IMR-90 (cell line): ENCODE measurements around the gene TMEM17. TPM values are rescaled to one million over a fixed set of nuclear protein-coding genes. Genes with fewer than 3 reads are reported as not detected.
A peak's percentile ranks its signal among the peaks of the same experiment; 100 is the strongest.

ENCODE experiments used
- ATAC-seq: fragments of 200-7000 bp; cut with Tn5 transposase; 2 replicates; pipeline ENCODE4 v1.9.1; 2020; ENCODE audit warnings: low read depth, mild to moderate bottlenecking, moderate library complexity
- BruUV-seq: library from RNA; stranded (reverse); fragments of 400-500 nt; replicated peaks from 2 replicates; lab custom pipeline; 2021; lab: Mats Ljungman, UMichigan
- CTCF ChIA-PET: fragments of 300-600 bp; formaldehyde crosslinking; extraction: SDS; loops from one replicate; lab custom pipeline; 2021; ENCODE audit warnings: antibody characterized with exemption; lab: Yijun Ruan, JAX
- POLR2A ChIA-PET: fragments of 300-600 bp; sonication (Branson Sonifier 250); formaldehyde crosslinking; loops from one replicate; lab custom pipeline; 2022; ENCODE audit warnings: antibody characterized with exemption; ENCODE audit not compliant: unreplicated experiment; lab: Charles Lee
- DNase-seq: peaks from one replicate; pipeline ENCODE4 v3.0.0; 2013
- H2AFZ ChIP-seq: replicated peaks from 2 replicates; pipeline ENCODE3; 2013; ENCODE audit warnings: low read length, mild to moderate bottlenecking; ENCODE audit not compliant: poor library complexity
- H2AK5ac ChIP-seq: 2 replicates; pipeline ENCODE4 v1.6.1; 2013; ENCODE audit warnings: low read depth, low read length, inconsistent platforms
- H2AK9ac ChIP-seq: replicated peaks from 2 replicates; pipeline ENCODE3; 2013; ENCODE audit warnings: mild to moderate bottlenecking, low read depth, low read length, moderate library complexity; ENCODE audit not compliant: poor library complexity
- H2BK120ac ChIP-seq: 2 replicates; pipeline ENCODE4 v1.6.1; 2013; ENCODE audit warnings: low read depth, low read length, inconsistent platforms
- H2BK15ac ChIP-seq: 3 replicates; pipeline ENCODE4 v1.6.1; 2013; ENCODE audit warnings: low read depth, low read length, inconsistent platforms
- H2BK20ac ChIP-seq: 2 replicates; pipeline ENCODE4 v1.6.1; 2013; ENCODE audit warnings: low read depth, mild to moderate bottlenecking, inconsistent platforms, low read length, moderate library complexity
- H2BK5ac ChIP-seq: 2 replicates; pipeline ENCODE4 v1.6.1; 2013; ENCODE audit warnings: mild to moderate bottlenecking, low read depth, low read length, inconsistent platforms; ENCODE audit not compliant: poor library complexity, severe bottlenecking
- H3K14ac ChIP-seq: replicated peaks from 2 replicates; pipeline ENCODE4 v1.6.1; 2013; ENCODE audit warnings: low read depth, low read length, inconsistent platforms
- H3K18ac ChIP-seq: 2 replicates; pipeline ENCODE4 v1.6.1; 2013; ENCODE audit warnings: low read depth, low read length, control low read depth
- H3K23ac ChIP-seq: 2 replicates; pipeline ENCODE4 v1.6.1; 2013; ENCODE audit warnings: low read depth, low read length, inconsistent platforms
- H3K27ac ChIP-seq: 2 replicates; pipeline ENCODE4 v1.5.1; 2013; ENCODE audit warnings: mild to moderate bottlenecking, control low read depth, low read length; ENCODE audit not compliant: insufficient read depth
- H3K27me3 ChIP-seq: 2 replicates; pipeline ENCODE4 v1.6.1; 2013; ENCODE audit warnings: low read length; ENCODE audit not compliant: control insufficient read depth, insufficient read depth
- H3K36me3 ChIP-seq: 2 replicates; pipeline ENCODE4 v1.6.1; 2013; ENCODE audit warnings: low read length, mixed read lengths; ENCODE audit not compliant: control insufficient read depth, insufficient read depth
- H3K4ac ChIP-seq: 2 replicates; pipeline ENCODE4 v1.6.1; 2013; ENCODE audit warnings: low read depth, low read length, inconsistent platforms
- H3K4me1 ChIP-seq: 2 replicates; pipeline ENCODE4 v1.6.1; 2013; ENCODE audit warnings: low read length, mixed read lengths; ENCODE audit not compliant: control insufficient read depth, insufficient read depth
- H3K4me2 ChIP-seq: 2 replicates; pipeline ENCODE4 v1.6.1; 2013; ENCODE audit warnings: low read depth, mild to moderate bottlenecking, control low read depth, low read length, moderate library complexity
- H3K4me3 ChIP-seq: 2 replicates; pipeline ENCODE4 v1.5.1; 2013; ENCODE audit warnings: low read depth, mild to moderate bottlenecking, control low read depth, low read length, moderate library complexity; ENCODE audit not compliant: insufficient read depth
- H3K56ac ChIP-seq: 2 replicates; pipeline ENCODE4 v1.6.1; 2013; ENCODE audit warnings: low read length, inconsistent platforms; ENCODE audit not compliant: insufficient read depth; ENCODE audit errors: extremely low read depth
- H3K79me1 ChIP-seq, 2 experiments: 2 replicates each; pipeline ENCODE4 v1.6.1; 2013; ENCODE audit warnings: low read length in 2 of 2, inconsistent platforms in 1 of 2, low read depth in 1 of 2
- H3K9ac ChIP-seq: 2 replicates; pipeline ENCODE4 v1.6.1; 2013; ENCODE audit warnings: low read depth, low read length, control low read depth
- H3K9me1 ChIP-seq: 2 replicates; pipeline ENCODE4 v1.6.1; 2013; ENCODE audit warnings: low read length, inconsistent platforms; ENCODE audit not compliant: insufficient read depth
- H3K9me3 ChIP-seq: 2 replicates; pipeline ENCODE4 v1.6.1; 2013; ENCODE audit warnings: low read length; ENCODE audit not compliant: control insufficient read depth, insufficient read depth
- H4K20me1 ChIP-seq: 2 replicates; pipeline ENCODE4 v1.6.1; 2013; ENCODE audit warnings: low read length, inconsistent platforms; ENCODE audit not compliant: insufficient read depth
- H4K5ac ChIP-seq: 2 replicates; pipeline ENCODE4 v1.6.1; 2013; ENCODE audit warnings: mild to moderate bottlenecking, low read depth, low read length, control low read depth
- H4K8ac ChIP-seq, 2 experiments: 2 replicates each; pipeline ENCODE4 v1.6.1; 2013; ENCODE audit warnings: low read depth in 2 of 2, low read length in 2 of 2, control low read depth in 1 of 2, inconsistent platforms in 1 of 2
- H4K91ac ChIP-seq: 2 replicates; pipeline ENCODE4 v1.6.1; 2013; ENCODE audit warnings: low read depth, low read length, inconsistent platforms; ENCODE audit not compliant: insufficient read depth
- BHLHE40 ChIP-seq: fragments of 150-350 bp; IDR thresholded peaks from 2 replicates; pipeline ENCODE4 v1.6.1; 2016; ENCODE audit warnings: mild to moderate bottlenecking, low read depth, low read length
- CEBPB ChIP-seq: IDR thresholded peaks from 2 replicates; pipeline ENCODE4 v1.6.1; 2012; ENCODE audit warnings: low read depth, low read length, improper control_type of control experiment
- CHD1 ChIP-seq: IDR thresholded peaks from 2 replicates; pipeline ENCODE4 v1.6.1; 2012; ENCODE audit warnings: low read depth, low read length, improper control_type of control experiment
- FOS ChIP-seq: fragments of 150-350 bp; IDR thresholded peaks from 2 replicates; pipeline ENCODE4 v1.6.1; 2016; ENCODE audit warnings: low read depth, low read length
- MAFK ChIP-seq: IDR thresholded peaks from 2 replicates; pipeline ENCODE4 v1.6.1; 2012; ENCODE audit warnings: low read depth, low read length, improper control_type of control experiment
- MAZ ChIP-seq: IDR thresholded peaks from 2 replicates; pipeline ENCODE4 v1.6.1; 2012; ENCODE audit warnings: low read depth, mild to moderate bottlenecking, low read length, improper control_type of control experiment, moderate library complexity, borderline replicate concordance
- MXI1 ChIP-seq: IDR thresholded peaks from 2 replicates; pipeline ENCODE4 v1.6.1; 2012; ENCODE audit warnings: low read depth, mild to moderate bottlenecking, low read length, moderate library complexity, borderline replicate concordance
- POLR2A ChIP-seq: IDR thresholded peaks from 2 replicates; pipeline ENCODE4 v1.6.1; 2012; ENCODE audit warnings: mild to moderate bottlenecking, low read depth, low read length
- RAD21 ChIP-seq: IDR thresholded peaks from 2 replicates; pipeline ENCODE4 v1.6.1; 2012; ENCODE audit warnings: low read length, improper control_type of control experiment
- RCOR1 ChIP-seq: IDR thresholded peaks from 2 replicates; pipeline ENCODE4 v1.6.1; 2012; ENCODE audit warnings: mild to moderate bottlenecking, low read length, improper control_type of control experiment; ENCODE audit not compliant: insufficient replicate concordance
- RFX5 ChIP-seq: IDR thresholded peaks from 2 replicates; pipeline ENCODE4 v1.8.0; 2012; ENCODE audit warnings: low read depth, mild to moderate bottlenecking, low read length, moderate library complexity
- SMC3 ChIP-seq: fragments of 150-350 bp; IDR thresholded peaks from 2 replicates; pipeline ENCODE4 v1.6.1; 2016; ENCODE audit warnings: low read depth, mild to moderate bottlenecking, antibody characterized with exemption, low read length, moderate library complexity
- dilution Hi-C: fragments of 300-500 bp; cut with HindIII; formaldehyde crosslinking; loops from one replicate; pipeline ENCODE4 v1.14.3; 2018; ENCODE audit warnings: low sequenced_read_pairs; ENCODE audit not compliant: unreplicated experiment
- in situ Hi-C: fragments of 300-500 bp; cut with MboI; formaldehyde crosslinking; loops from 3 replicates; pipeline ENCODE4 v1.14.3; 2019; ENCODE audit warnings: low sequenced_read_pairs, inconsistent platforms, mixed read lengths
- intact Hi-C: fragments of 100-400 bp; cut with micrococcal nuclease; formaldehyde crosslinking; loops from 2 replicates; pipeline ENCODE4 v1.10.0; 2022
- polyA plus RNA-seq, 3 experiments: library from polyadenylated mRNA; depleted of rRNA; stranded (reverse); fragments of >200 nt; gene quantifications; 2 replicates each; pipeline ENCODE4 v1.2.3, GENCODE V29; 2012; ENCODE audit warnings: low replicate concordance in 1 of 3
- total RNA-seq: library from RNA; depleted of rRNA; stranded (reverse); fragments of >200 nt; gene quantifications from 2 replicates; pipeline ENCODE4 v1.2.3, GENCODE V29; 2012
- TF ChIP-seq, protein P1 (sequence below): fragments of 150-350 bp; IDR thresholded peaks from 2 replicates; pipeline ENCODE4 v1.6.1; 2016; ENCODE audit warnings: low read depth, mild to moderate bottlenecking, low read length, moderate library complexity, borderline replicate concordance

Gene TMEM17
- total and polyA plus RNA-seq, 2 of the 4 experiments (the other 2 are of a cell fraction): 1.3 to 1.8 TPM

DNA sequence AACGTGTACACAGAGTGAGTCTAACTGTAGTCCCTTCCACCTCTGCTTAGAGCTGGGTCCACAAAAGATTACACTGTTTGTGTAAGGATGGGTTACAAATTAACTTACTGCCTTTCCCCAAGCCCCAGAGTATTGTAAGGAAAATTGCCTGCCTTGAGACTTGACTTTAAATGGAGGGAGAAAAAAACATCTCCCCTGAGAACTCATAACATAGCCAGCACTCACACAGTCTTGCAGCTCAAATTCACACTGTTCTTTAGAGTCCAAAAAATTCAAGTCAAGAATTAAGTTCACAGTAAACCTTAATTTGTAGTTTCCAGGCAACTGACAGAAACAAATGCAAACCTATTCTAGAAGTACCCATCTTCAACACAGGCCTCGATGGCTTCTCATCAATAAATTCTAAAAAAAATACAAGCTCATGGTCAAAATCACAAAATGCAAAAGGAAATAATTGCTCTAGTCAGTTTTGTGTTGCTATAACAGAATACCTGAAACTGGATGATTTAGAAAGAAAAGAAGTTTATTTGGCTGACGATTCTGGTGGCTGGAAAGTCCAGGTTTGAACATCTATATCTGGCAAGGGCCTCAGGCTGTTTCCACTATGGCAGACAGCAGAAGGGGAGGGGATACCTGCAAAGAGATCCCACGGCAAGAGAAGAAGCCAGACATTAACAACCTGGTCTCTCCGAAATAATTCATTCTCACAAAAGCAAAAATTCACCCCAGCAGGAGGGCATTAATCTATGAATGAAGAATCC lies 34.6 kb upstream of the TMEM17 start (continued):
- no peak for TF ChIP-seq RCOR1

DNA sequence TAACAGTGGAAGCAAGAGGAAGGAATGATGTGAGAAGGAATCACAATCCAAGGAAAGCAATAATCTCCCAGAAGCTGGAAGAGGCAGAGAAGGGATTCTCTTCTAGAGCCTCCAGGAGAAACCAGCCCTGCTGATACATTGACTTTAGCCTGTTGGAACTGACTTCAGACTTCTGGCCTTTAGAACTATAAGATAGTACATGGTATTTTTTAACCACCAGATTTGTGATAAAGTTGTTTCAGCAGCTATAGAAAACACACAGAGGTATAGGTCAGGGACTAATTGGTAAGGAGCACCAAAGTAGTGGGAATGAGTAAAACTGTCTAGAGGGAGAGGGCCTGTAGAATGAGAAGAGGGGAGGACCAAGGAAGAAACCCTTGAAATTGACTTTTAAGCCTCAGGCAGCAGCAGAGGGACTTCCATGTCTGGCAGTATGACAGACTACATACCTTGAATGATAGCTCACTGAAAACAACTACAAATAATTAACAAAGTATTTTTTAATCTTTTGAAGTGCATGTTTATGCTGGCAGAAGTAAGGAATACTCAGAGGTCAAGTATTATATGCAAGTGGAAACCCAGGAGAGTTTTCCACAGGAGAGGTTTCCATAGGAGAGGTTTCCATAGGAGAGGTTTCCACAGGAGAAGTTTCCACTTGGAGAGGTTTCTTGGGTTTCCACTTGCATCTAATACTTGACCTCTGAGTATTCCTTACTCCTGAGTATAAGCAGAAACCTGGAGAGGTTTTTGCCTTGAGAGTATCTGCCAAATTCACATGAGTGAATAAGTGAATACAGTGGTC lies 33.8 kb upstream of the TMEM17 start:
- no peaks in the 10 kb centered on the region for H3K9me1 ChIP-seq
- DNase-seq: no peak
- no peaks in the 10 kb centered on the region for H3K27me3 ChIP-seq
- H2AK5ac ChIP-seq: peak overlapping the region; percentile 12; the same call in 1 of the 2 replicates
- 0 out of 2 replicates have a peak, but pooled peaks cover 3% of the 10 kb centered on the region for H3K9me3 ChIP-seq
- dilution Hi-C loops: no loop called here
- H3K27ac ChIP-seq: no peak overlapping the region
- no peak overlapping the region for H3K56ac ChIP-seq
- no peak overlapping the region for H4K8ac ChIP-seq
- no peak overlapping the region for H2BK5ac ChIP-seq
- H3K14ac ChIP-seq: no peak overlapping the region
- ChIA-PET POLR2A (interaction anchor here (0.5 kb wide), 1 partner anchor 33 kb away, joined by 5 read pairs; no protein-coding TSS in a partner anchor), CTCF (interaction anchor here (1.2 kb wide), 1 partner anchor 26 kb away, joined by 3 read pairs; no protein-coding TSS in a partner anchor)
- no peak; the same call in 1 of the 2 replicates for ATAC-seq
- no peak overlapping the region for H3K23ac ChIP-seq
- H2BK15ac ChIP-seq: no peak overlapping the region
- no peak overlapping the region for H2AFZ ChIP-seq
- no peak overlapping the region for H3K4ac ChIP-seq
- no peak overlapping the region for H3K9ac ChIP-seq
- H3K18ac ChIP-seq: no peak overlapping the region
- 0 out of 2 replicates have a peak overlapping the region, but pooled peaks have one; percentile 28 for H4K5ac ChIP-seq
- H2BK120ac ChIP-seq: no peak overlapping the region
- H3K4me1 ChIP-seq: no peaks in the 10 kb centered on the region; the same call in 1 of the 2 replicates
- no peak overlapping the region for H3K4me2 ChIP-seq
- H2BK20ac ChIP-seq: no peak overlapping the region
- no peaks in the 10 kb centered on the region for H3K79me1 ChIP-seq
- intact Hi-C loops: no loop called here
- TF ChIP-seq POLR2A: no peak
- no peak for TF ChIP-seq CHD1
- TF ChIP-seq, protein P1, sequence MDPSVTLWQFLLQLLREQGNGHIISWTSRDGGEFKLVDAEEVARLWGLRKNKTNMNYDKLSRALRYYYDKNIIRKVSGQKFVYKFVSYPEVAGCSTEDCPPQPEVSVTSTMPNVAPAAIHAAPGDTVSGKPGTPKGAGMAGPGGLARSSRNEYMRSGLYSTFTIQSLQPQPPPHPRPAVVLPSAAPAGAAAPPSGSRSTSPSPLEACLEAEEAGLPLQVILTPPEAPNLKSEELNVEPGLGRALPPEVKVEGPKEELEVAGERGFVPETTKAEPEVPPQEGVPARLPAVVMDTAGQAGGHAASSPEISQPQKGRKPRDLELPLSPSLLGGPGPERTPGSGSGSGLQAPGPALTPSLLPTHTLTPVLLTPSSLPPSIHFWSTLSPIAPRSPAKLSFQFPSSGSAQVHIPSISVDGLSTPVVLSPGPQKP: no peak
- no peak for TF ChIP-seq RFX5
- no peak for TF ChIP-seq SMC3
- TF ChIP-seq MAFK: no peak
- no peak for TF ChIP-seq RAD21
- TF ChIP-seq MAZ: no peak
- TF ChIP-seq MXI1: no peak
- no peak for TF ChIP-seq FOS
- no peak for TF ChIP-seq CEBPB
- TF ChIP-seq BHLHE40: no peak
- H4K20me1 ChIP-seq: no peaks in the 10 kb centered on the region
- in situ Hi-C loops: no loop called here
- no peak overlapping the region for H4K91ac ChIP-seq
- no peak overlapping the region for H2AK9ac ChIP-seq
- H3K4me3 ChIP-seq: no peak overlapping the region
- no TSS peak for BruUV-seq
- H3K36me3 ChIP-seq: no peaks in the 10 kb centered on the region
